ENCODE measurements around the gene NMU.

Gene NMU

GRCh38 chr4:55611358-55612059, 24.6 kb downstream of the NMU start:
- no peak for DNase-seq (ENCODE audit: low spot score)
- no peak for TF ChIP-seq CTCF (IDR thresholded peaks at IDR 0.05; ENCODE audit: extremely low read depth, missing control alignments)

GRCh38 chr4:55610381-55610780, 25.7 kb downstream of the NMU start:
- TF ChIP-seq CTCF (IDR thresholded peaks at IDR 0.05; ENCODE audit: extremely low read depth, missing control alignments): no peak
- DNase-seq (ENCODE audit: low spot score): no peak

- no peak for TF ChIP-seq CTCF (IDR thresholded peaks at IDR 0.05; ENCODE audit: extremely low read depth, missing control alignments)
- DNase-seq (ENCODE audit: low spot score): no peak
Measured at GRCh38 chr4:55609393-55609866, 26.7 kb downstream of the NMU start.

- no peak for DNase-seq (ENCODE audit: low spot score)
- no peak for TF ChIP-seq CTCF (IDR thresholded peaks at IDR 0.05; ENCODE audit: extremely low read depth, missing control alignments)
Measured at GRCh38 chr4:55608591-55608990, 27.5 kb downstream of the NMU start.

- no peak for TF ChIP-seq CTCF (IDR thresholded peaks at IDR 0.05; ENCODE audit: extremely low read depth, missing control alignments)
- DNase-seq (ENCODE audit: low spot score): no peak
Measured at GRCh38 chr4:55604996-55605395, 31.1 kb downstream of the NMU start.

- no peak for TF ChIP-seq CTCF (IDR thresholded peaks at IDR 0.05; ENCODE audit: extremely low read depth, missing control alignments)
- DNase-seq (ENCODE audit: low spot score): no peak
Measured at GRCh38 chr4:55600640-55601039, 35.5 kb downstream of the NMU start.

GRCh38 chr4:55598641-55599040, 37.5 kb downstream of the NMU start:
- DNase-seq (ENCODE audit: low spot score): no peak
- TF ChIP-seq CTCF (IDR thresholded peaks at IDR 0.05; ENCODE audit: extremely low read depth, missing control alignments): no peak
